GM18508 (cell line): ENCODE measurements around the gene CPB2.

Experiments
- ATAC-seq: cut with Tn5 transposase; IDR thresholded peaks from one replicate; pipeline ENCODE4 v1.9.1; 2021; ENCODE audit warnings: moderate number of reproducible peaks; ENCODE audit not compliant: insufficient read depth, unreplicated experiment

Gene CPB2

DNA sequence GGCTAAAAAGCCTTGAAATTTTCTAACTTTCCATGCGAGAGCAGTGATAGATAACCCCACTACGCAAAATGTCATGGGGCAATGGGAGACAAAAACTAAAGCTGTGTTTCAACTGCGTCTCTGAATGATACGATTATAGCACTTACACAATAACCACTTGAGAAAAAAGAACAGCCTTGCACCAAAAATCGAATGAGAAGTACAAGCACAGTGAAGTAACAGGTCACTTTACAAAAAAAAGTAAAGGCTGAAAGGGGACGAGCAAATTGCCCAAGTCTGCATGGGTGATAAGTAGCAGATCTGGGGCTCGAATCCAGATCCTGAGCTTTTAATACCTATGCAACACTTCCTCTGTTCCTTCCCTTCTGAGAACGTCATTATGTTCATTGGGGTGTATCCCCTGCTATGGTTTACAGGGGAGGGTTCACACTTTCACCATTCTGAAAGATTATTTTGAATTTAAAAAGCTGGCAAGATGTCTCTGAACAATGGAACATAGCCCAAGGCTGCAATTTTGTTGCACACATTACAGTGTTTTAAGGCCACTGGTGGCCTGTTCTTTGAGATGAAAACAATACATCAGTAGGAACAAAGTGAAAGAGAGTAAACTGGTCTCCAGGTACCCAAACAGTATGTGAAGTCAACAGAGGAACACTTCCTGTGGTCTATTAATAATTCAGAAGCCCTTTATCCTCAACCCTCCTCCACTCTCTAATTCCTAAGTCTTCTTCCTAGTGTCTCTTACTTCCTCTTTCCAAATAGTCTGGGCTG lies 3.2 kb downstream of the CPB2 start:
- no peak for ATAC-seq

DNA sequence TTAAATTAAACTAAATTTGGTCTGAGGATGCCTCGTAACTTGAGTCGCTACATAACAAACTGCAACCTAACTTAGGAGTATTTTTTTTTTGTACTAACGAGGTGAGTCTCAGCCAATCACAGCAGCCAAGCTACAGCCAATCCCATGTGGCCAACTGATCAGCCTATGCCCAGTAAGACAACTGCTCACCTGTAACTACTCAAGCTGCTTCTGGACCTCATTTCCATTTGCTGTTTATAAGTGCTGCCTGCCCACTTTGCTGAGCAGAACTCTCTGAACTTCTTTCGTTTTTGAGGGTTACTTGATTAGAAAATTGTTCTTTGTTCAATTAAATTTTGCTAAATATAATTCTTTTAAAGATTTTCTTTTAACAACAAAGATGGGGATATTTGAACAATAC lies 3.8 kb downstream of the CPB2 start:
- no peak for ATAC-seq

GRCh38 chr13:46100191-46100815 lies 4.5 kb downstream of the CPB2 start:
- no peak for ATAC-seq

DNA sequence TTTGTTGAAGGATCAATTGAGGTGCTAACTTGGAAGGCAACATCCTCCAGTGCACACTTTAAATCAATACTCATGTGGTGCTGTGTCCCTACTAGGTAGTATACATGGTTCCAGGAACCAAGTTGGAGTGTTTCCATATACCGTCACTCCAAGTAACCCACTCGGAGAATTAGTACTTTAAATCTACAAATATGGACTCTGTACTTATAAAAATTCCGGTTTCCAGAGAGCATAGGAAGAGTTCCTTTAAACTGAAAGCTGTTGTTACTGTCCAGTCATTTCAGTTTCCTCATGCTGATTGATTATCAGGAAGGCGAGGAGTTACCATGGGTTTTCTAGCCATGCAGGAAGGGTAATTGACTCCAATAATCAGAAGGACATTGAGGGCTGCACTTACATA lies 7.2 kb downstream of the CPB2 start:
- ATAC-seq = no peak

GRCh38 chr13:46097015-46097414 lies 7.8 kb downstream of the CPB2 start:
- no peak for ATAC-seq

GRCh38 chr13:46094478-46094877 lies 10.4 kb downstream of the CPB2 start:
- ATAC-seq = no peak

- no peak for ATAC-seq
These were observed 15.8 kb downstream of the CPB2 start for GRCh38 chr13:46088821-46089562.

DNA sequence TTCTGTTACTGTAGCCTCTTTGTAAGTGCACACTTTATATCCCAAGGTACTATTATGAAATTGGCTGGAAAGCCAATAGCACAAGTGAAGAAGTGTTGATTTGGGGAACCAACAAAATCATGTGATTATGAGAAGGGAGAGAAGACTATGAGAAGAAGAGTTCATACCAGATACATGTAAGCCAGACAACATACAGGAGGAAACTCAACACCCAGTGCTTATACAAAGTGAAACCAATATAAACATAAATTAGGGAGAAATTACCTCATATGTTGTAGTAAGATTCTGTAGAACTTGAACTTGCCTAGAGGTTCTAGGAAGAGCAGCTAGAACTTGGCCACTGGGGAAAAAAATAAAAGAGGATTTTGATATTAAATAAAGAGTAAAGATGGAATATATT lies 17.4 kb downstream of the CPB2 start:
- no peak for ATAC-seq

- ATAC-seq = no peak
These were observed 17.8 kb downstream of the CPB2 start for GRCh38 chr13:46086985-46087384.

DNA sequence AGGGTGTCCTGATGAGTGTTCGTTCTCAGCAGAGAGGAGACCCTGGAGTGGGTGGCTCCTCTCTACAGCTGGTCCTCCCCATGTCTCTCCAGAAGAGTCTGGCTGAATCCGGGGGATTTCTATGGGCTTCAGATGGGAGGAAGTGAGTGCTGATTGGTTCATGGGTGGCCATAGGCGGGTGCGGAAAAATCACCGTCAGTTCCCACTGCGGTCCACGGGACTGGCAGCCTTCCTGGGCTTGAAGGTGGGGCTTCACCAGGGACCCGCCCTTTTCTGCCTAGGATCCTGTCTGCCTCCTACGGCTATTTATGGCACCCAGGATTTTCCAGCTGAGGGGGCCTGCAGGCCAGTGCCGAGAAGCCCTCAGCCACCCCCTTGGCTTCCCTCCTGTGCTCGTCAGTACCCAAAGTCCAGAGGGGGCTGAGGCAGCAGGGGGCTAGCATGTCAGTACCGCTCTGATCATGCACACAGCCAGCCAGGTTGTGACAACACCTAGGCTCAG lies 18.4 kb downstream of the CPB2 start:
- ATAC-seq = no peak

DNA sequence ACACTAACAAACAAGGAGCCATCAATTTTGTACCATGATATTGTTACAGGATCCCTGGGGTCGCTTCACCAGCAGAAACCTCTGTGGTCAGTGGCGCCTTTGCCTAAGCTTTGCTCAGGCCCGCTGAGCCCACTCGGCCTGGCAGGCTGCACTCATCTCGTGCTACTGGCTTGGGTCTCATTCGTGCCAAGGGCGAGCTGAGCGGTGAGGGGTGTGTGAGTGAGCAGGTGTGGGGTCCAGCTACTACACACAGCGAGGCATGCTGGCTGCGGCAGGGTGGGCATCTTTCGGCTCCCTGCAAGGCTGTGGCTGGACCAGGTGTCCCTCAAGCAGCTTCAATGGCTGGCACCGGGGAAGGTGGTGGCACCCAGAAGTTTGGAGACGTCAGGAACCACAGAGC lies 19.1 kb downstream of the CPB2 start:
- no peak for ATAC-seq

DNA sequence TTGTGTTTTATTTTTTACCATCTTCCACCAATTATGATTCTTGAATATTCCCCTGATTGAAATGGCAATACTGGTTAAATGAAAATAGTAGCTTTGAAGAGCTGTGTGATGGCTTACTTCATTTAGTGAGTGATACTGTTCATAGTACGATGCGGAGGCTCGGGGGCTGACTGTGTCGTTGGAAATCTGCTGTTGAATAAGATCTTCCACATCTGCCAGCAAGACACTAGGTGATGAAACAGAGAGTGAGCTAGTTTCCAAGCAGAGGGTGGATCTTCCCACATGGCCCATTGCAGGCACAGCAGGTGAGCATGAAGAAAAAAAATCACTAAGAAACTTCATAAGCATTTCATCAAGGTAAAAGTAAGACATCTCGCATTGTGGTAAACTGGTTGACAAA lies 22.5 kb downstream of the CPB2 start:
- ATAC-seq = no peak

GRCh38 chr13:46079770-46080169 lies 25.1 kb downstream of the CPB2 start:
- no peak for ATAC-seq

DNA sequence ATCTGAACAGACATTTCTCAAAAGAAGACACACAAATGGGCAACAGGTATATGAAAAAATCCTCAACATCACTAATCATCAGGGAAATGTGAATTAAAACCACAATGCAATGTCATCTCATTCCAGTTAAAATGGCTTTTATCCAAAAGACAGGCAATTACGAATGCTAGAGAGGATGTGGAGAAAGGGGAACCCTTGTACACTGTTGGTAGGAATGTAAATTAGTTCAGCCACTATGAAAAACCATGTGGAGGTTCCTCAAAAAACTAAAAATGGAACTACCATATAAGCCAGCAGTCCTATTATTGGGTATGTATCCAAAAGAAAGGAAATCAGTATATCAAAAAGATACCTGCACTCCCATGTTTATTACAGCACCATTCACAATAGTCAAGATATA lies 27.6 kb downstream of the CPB2 start:
- ATAC-seq = no peak

- no peak for ATAC-seq
These were observed 28.0 kb downstream of the CPB2 start for GRCh38 chr13:46076827-46077226.

GRCh38 chr13:46075811-46076210 lies 29.0 kb downstream of the CPB2 start:
- ATAC-seq = no peak

DNA sequence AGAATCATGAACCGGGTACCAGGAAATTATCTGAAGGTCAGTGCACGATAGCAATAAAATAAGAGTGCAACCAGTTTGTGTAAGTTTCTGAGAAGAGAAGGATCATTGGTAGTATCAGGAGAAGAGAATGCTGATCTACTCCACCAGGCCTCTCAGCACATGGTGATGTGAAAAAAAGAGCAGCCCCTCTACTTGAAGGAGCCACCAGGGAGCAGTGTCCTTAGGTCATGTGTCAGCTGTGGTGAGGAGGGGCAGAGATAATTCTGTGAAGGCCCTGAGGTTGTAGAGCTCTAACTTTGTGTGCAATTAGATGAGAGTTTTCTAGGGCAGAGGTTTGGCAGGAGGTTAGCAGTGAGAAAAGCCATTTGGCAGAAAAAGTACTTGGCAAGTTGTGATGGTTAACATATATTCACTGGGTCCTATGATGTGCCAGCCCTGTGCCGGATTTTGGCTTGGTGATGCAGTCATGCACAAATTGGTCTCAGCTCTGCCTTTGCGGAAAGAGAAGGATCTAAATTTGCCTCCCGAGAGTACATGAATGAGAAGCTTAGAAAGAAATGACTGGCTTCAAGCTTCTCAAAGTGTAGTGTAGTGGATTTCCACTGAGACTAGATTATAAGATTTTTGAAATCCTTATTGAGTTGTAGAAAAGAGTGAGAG lies 33.1 kb downstream of the CPB2 start:
- no peak for ATAC-seq

DNA sequence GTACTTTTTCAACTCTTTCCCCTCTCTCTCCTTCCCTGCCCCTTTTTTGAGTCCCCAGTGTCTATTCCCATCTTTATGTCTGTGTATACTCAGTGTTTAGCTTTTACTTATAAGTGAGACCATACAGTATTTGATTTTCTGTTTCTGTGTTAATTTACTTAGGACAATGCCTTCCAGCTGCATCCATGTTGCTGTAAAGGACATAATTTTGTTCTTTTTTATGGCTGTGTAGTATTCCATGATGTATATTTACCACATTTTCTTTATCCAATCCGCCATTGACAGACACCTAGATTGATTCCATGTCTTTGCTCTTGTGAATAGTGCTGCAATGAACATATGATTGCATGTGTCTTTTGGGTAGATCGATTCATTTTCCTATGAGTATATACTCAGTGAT lies 41.5 kb downstream of the CPB2 start:
- ATAC-seq = no peak

- no peak for ATAC-seq
These were observed 42.6 kb downstream of the CPB2 start for GRCh38 chr13:46062185-46062584.

- ATAC-seq = no peak
These were observed 45.4 kb downstream of the CPB2 start for GRCh38 chr13:46059405-46059804.

DNA sequence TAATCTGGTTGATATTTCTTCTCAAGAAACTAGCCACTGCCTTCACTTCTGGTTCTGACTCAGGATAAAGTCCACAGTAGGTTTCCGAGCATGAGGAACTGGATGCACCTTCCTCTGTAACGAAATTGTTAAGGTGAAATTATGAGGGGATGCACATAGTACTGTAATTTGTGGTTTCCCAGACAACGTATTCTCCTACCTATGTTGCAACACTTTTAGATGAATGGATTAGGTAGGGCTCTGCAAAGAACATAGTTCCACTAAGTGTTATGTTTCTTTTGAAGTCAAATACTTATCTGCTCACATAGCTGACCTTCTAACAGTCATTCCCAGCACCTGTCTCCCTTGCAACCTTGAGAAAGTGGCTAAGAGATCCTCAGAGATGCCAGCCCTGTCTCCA lies 46.6 kb downstream of the CPB2 start:
- no peak for ATAC-seq
